Sigmoid colon (tissue), 7 donors: Measurements from ENCODE around the gene KEAP1. TPM values are rescaled to one million over a fixed set of nuclear protein-coding genes. Genes with fewer than 3 reads are reported as not detected.
A peak's percentile ranks its signal among the peaks of the same experiment; 100 is the strongest.

Source experiments
- DNase-seq: peaks from one replicate; pipeline ENCODE4 v3.0.0-alpha.2; 2019
- H3K27ac ChIP-seq, 4 donors: fragments of 200-600 bp; sonication (generic); one replicate each; pipeline ENCODE4 v1.5.1; 2016 to 2019; ENCODE audit warnings: mild to moderate bottlenecking in 1 of 4
- H3K27me3 ChIP-seq, 3 donors: fragments of 200-600 bp; sonication (generic); one replicate each; pipeline ENCODE4 v1.5.1; 2019; ENCODE audit warnings: mild to moderate bottlenecking in 1 of 3
- H3K36me3 ChIP-seq, 4 donors: fragments of 200-600 bp; sonication (generic); one replicate each; pipeline ENCODE4 v1.5.1; 2016 to 2019
- H3K4me1 ChIP-seq, 4 donors: fragments of 200-600 bp; sonication (generic); one replicate each; pipeline ENCODE4 v1.5.1; 2017 to 2019
- H3K4me3 ChIP-seq, 4 donors: fragments of 200-600 bp; sonication (generic); one replicate each; pipeline ENCODE4 v1.5.1; 2017 to 2019; ENCODE audit warnings: mild to moderate bottlenecking in 2 of 4, moderate library complexity in 1 of 4
- H3K9me3 ChIP-seq, 4 donors: fragments of 200-600 bp in 3 of 4; sonication (generic) in 3 of 4; one replicate each; pipeline versions ENCODE4 v1.5.1 to v1.6.1; 2013 to 2019
- EP300 ChIP-seq, 4 donors: sonication (generic); formaldehyde crosslinking; IDR thresholded peaks; one replicate each; pipeline ENCODE4 v1.6.1; 2017; ENCODE audit warnings: antibody characterized with exemption in 4 of 4
- POLR2A ChIP-seq, 2 donors: fragments of 450-650 bp; IDR thresholded peaks; one replicate each; pipeline ENCODE4 v1.6.1; 2016; ENCODE audit warnings: antibody characterized with exemption in 2 of 2, mild to moderate bottlenecking in 2 of 2, moderate library complexity in 2 of 2
- POLR2AphosphoS5 ChIP-seq, 4 donors: sonication (generic); formaldehyde crosslinking; IDR thresholded peaks; one replicate each; pipeline ENCODE4 v1.6.1; 2017; ENCODE audit warnings: antibody characterized with exemption in 4 of 4
- WGBS, 2 donors: extraction: QIAGEN DNeasy Blood & Tissue Kit; methylation state at CpG; one replicate each; pipeline ENCODE4 v1.1.7; 2013; 5-methylcytosine and 5-hydroxymethylcytosine counted together
- intact Hi-C: fragments of 100-400 bp; cut with DNase I; formaldehyde crosslinking; loops from one replicate; pipeline ENCODE4 v1.15.1; 2023
- polyA plus RNA-seq, 3 donors: library from polyadenylated mRNA; stranded (reverse); fragments of 200-250 nt; gene quantifications; one replicate each; pipeline ENCODE4 v1.2.3, GENCODE V29; 2013
- total RNA-seq, 4 donors: library from RNA; depleted of rRNA; stranded (reverse); fragments of >200 nt; gene quantifications; one replicate each; pipeline ENCODE4 v1.1.0, GENCODE V29; 2016
- TF ChIP-seq, protein P1 (sequence below), 4 experiments: fragments of 450-650 bp in 3 of 4; fragments of 200-600 bp in 1 of 4; IDR thresholded peaks; one replicate each; pipeline ENCODE4 v1.5.1; 2016 to 2019; ENCODE audit warnings: antibody characterized with exemption in 4 of 4, mild to moderate bottlenecking in 3 of 4, moderate library complexity in 2 of 4
- donor health status: healthy with polysubstance abuse.
- donor health status: Bipolar disorder and iron deficiency.
- donor health status: healthy.

The KEAP1 gene
- total and polyA plus RNA-seq, 7 donors = 43.2 to 67.8 (median 50.5) TPM

DNA sequence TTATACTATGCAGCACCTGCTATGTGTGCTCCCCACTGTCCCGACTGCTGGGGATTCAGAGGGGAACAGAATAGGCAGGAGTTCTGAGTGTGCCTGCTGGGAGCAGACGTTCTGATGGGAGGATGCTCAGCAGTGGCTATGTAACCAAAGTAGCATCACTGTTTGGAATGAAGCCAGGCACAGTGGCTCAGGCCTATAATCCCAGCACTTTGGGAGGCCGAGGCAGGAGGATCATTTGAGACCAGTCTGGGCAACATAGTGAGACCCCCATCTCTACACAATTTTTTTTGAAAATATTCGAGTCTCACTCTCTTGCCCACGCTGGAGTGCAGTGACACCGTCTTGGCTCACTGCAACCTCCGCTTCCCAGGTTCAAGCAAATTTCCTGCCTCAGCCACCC is 46.6 kb upstream of the KEAP1 start:
- H3K36me3 ChIP-seq = peaks cover 23 to 84% (median 53%) of the 10 kb centered on the region in 4 donors
- H3K4me1 ChIP-seq = peaks cover 0 to 13% (median 12%) of the 10 kb centered on the region in 4 donors
- no peak for TF ChIP-seq POLR2AphosphoS5 (IDR thresholded peaks at IDR 0.05)
- TF ChIP-seq, protein P1, sequence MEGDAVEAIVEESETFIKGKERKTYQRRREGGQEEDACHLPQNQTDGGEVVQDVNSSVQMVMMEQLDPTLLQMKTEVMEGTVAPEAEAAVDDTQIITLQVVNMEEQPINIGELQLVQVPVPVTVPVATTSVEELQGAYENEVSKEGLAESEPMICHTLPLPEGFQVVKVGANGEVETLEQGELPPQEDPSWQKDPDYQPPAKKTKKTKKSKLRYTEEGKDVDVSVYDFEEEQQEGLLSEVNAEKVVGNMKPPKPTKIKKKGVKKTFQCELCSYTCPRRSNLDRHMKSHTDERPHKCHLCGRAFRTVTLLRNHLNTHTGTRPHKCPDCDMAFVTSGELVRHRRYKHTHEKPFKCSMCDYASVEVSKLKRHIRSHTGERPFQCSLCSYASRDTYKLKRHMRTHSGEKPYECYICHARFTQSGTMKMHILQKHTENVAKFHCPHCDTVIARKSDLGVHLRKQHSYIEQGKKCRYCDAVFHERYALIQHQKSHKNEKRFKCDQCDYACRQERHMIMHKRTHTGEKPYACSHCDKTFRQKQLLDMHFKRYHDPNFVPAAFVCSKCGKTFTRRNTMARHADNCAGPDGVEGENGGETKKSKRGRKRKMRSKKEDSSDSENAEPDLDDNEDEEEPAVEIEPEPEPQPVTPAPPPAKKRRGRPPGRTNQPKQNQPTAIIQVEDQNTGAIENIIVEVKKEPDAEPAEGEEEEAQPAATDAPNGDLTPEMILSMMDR (IDR thresholded peaks at IDR 0.05) = no peak
- no peak for TF ChIP-seq POLR2A (IDR thresholded peaks at IDR 0.05)
- no peak for TF ChIP-seq EP300 (IDR thresholded peaks at IDR 0.05)
- H3K9me3 ChIP-seq = no peaks in the 10 kb centered on the region
- intact Hi-C loops = no loop called here
- WGBS, 2 donors = 80 to 90% methylated on average over 7 of the region's 7 CpGs
- DNase-seq = no peak
- no peak overlapping the region for H3K4me3 ChIP-seq
- no peaks in the 10 kb centered on the region for H3K27me3 ChIP-seq
- H3K27ac ChIP-seq = no peak overlapping the region

DNA sequence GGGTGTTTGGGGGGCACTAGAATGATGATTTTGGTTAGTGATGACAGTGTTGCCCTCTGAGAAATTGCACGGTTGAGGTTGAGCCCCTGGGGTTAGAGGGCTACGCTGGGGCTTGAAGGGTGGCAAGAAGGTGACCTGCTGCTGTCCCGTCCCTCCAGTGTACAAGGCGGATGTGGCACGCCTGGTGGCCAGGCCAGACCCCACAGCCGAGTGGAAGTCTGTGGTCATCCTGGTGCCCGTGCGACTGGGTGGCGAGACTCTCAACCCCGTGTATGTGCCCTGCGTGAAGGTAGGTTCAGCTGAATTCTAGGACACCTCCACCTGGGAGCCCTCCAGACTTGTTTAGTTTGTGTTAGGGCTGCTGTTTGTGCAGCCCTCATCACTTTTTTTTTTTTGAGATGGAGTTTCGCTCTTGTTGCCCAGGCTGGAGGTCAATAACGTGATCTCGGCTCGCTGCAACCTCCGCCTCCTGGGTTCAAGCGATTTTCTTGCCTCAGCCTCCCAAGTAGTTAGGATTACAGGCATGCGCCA is 45.7 kb upstream of the KEAP1 start:
- H3K9me3 ChIP-seq = no peaks in the 10 kb centered on the region
- TF ChIP-seq POLR2AphosphoS5 (IDR thresholded peaks at IDR 0.05) = no peak
- TF ChIP-seq POLR2A (IDR thresholded peaks at IDR 0.05) = no peak
- TF ChIP-seq, protein P1 (IDR thresholded peaks at IDR 0.05) = no peak
- no peak for TF ChIP-seq EP300 (IDR thresholded peaks at IDR 0.05)
- DNase-seq = no peak
- 97% methylated on average over 18 of the region's 18 CpGs for WGBS, 2 donors
- H3K36me3 ChIP-seq = peaks cover 17 to 74% (median 47%) of the 10 kb centered on the region in 4 donors
- no peaks in the 10 kb centered on the region for H3K27me3 ChIP-seq
- intact Hi-C loops = no loop called here
- H3K4me1 ChIP-seq = peaks cover 0 to 18% (median 17%) of the 10 kb centered on the region in 4 donors
- no peak overlapping the region for H3K27ac ChIP-seq
- H3K4me3 ChIP-seq = no peak overlapping the region

DNA sequence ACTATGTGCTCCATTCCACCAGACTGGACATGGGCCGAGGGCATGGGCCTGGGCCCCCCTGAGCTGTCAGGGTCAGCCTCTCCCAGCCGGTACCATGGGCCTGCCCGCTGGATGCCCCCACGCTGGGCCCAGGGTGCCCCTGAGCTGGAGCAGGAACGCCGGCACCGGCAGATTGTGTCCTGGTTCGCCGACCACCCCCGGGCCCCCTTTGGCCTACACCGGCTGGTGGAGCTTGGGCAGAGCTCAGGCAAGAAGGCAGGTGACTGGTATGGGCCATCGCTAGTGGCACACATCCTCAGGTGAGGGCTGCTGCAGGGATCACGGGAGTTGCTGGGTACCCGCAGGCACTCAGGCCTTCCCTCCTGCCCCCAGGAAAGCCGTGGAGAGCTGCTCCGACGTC is 43.7 kb upstream of the KEAP1 start:
- Histone ChIP-seq H3K4me1 (peaks cover 0 to 24% (median 21%) of the 10 kb centered on the region in 4 donors), H3K27me3 (no peaks in the 10 kb centered on the region), H3K4me3 (no peak overlapping the region), H3K27ac (no peak overlapping the region), H3K36me3 (peaks cover 14 to 54% (median 27%) of the 10 kb centered on the region in 4 donors), H3K9me3 (no peaks in the 10 kb centered on the region)
- DNase-seq = no peak
- TF ChIP-seq, protein P1 (IDR thresholded peaks at IDR 0.05) = no peak
- TF ChIP-seq EP300 (IDR thresholded peaks at IDR 0.05) = no peak
- TF ChIP-seq POLR2A (IDR thresholded peaks at IDR 0.05) = no peak
- TF ChIP-seq POLR2AphosphoS5 (IDR thresholded peaks at IDR 0.05) = no peak
- intact Hi-C loops = no loop called here
- 93 to 96% methylated on average over 17 of the region's 17 CpGs for WGBS, 2 donors

DNA sequence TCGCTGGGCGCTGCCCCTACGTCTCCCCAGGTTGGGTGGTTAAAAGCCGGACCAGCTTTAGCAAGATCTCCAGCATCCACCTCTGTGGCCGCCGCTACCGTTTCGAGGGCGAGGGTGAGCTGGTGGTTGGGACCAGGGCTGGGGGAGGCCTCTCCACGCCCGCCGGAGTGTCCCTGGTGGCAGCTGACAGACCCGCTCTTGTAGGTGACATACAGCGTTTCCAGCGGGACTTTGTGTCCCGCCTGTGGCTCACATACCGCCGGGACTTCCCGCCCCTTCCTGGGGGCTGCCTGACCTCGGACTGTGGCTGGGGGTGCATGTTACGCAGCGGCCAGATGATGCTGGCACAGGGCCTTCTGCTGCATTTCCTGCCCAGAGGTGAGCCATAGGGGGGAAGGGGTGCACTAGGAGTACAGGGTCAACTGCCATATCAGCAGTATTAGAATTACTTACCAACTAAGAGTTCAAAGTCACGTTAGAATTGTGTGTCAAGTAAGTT is 41.6 kb upstream of the KEAP1 start:
- TF ChIP-seq EP300 (IDR thresholded peaks at IDR 0.05) (no peak), POLR2AphosphoS5 (IDR thresholded peaks at IDR 0.05) (no peak), POLR2A (IDR thresholded peaks at IDR 0.05) (no peak)
- TF ChIP-seq, protein P1 (IDR thresholded peaks at IDR 0.05) = no peak
- 37 to 60% methylated on average over 23 of the region's 23 CpGs for whole genome bisulfite sequencing, 2 donors
- intact Hi-C loops = loop anchor here (5.0 kb wide), 1 partner anchor 43 kb away; the partner anchor contains the start of gene KEAP1
- no peaks in the 10 kb centered on the region for H3K9me3 ChIP-seq
- H3K27me3 ChIP-seq = no peaks in the 10 kb centered on the region
- H3K4me1 ChIP-seq = peaks cover 0 to 24% (median 21%) of the 10 kb centered on the region in 4 donors
- DNase-seq = no peak
- peak overlapping the region; percentile 74 to 97 (median 90) for H3K4me3 ChIP-seq
- H3K36me3 ChIP-seq = peaks cover 7 to 34% (median 19%) of the 10 kb centered on the region in 4 donors
- H3K27ac ChIP-seq = peak overlapping the region; percentile 87 to 95 (median 88)
